HepG2 (cell line): ENCODE measurements around the gene DENND2D. TPM values are rescaled to one million over a fixed set of nuclear protein-coding genes. Genes with fewer than 3 reads are reported as not detected.

Experiments used
- ASH2L ChIP-seq: fragments of 300-600, 200-600 bp; sonication (generic); IDR thresholded peaks from 2 replicates; pipeline ENCODE4 v1.7.0; 2017; ENCODE audit warnings: low read depth, mild to moderate bottlenecking, moderate library complexity, mixed read lengths, low read length; ENCODE audit not compliant: insufficient read length
- FOXP1 ChIP-seq, 2 experiments: fragments of 450-650 bp in 1 of 2; IDR thresholded peaks; 2 replicates each; pipeline ENCODE4 v1.6.1; 2017 to 2018; ENCODE audit warnings: antibody characterized with exemption in 1 of 2
- HMG20A ChIP-seq: IDR thresholded peaks from 2 replicates; pipeline ENCODE4 v1.6.1; 2016; ENCODE audit warnings: borderline replicate concordance
- HNF1A ChIP-seq, 2 experiments: sonication (generic) in 1 of 2; formaldehyde crosslinking in 1 of 2; IDR thresholded peaks; 2 replicates each; pipeline versions ENCODE4 v1.4.0 to v1.6.1; 2016 to 2020; ENCODE audit warnings: borderline replicate concordance in 1 of 2, low read depth in 1 of 2, mild to moderate bottlenecking in 1 of 2, missing genetic modification reagents in 1 of 2
- KAT2B ChIP-seq: fragments of 150-350 bp; IDR thresholded peaks from 2 replicates; pipeline ENCODE4 v1.6.1; 2014; ENCODE audit warnings: low read depth, low read length, borderline replicate concordance
- MED1 ChIP-seq: sonication (generic); formaldehyde crosslinking; IDR thresholded peaks from 2 replicates; pipeline ENCODE4 v1.4.0; 2020; ENCODE audit warnings: missing genetic modification reagents
- NCOA1 ChIP-seq: sonication (generic); formaldehyde crosslinking; IDR thresholded peaks from 2 replicates; pipeline ENCODE4 v1.9.0; 2021; ENCODE audit warnings: missing genetic modification reagents
- POGZ ChIP-seq: sonication (generic); formaldehyde crosslinking; IDR thresholded peaks from 2 replicates; pipeline ENCODE4 v1.4.0; 2020; ENCODE audit warnings: mild to moderate bottlenecking, missing genetic modification reagents
- SOX13 ChIP-seq, 3 experiments: fragments of 450-650 bp in 1 of 3; sonication (generic) in 1 of 3; formaldehyde crosslinking in 1 of 3; IDR thresholded peaks in 2 of 3; conservative IDR thresholded peaks in 1 of 3; 2 replicates each; pipeline versions ENCODE4 v1.5.0 to v1.6.1; 2016 to 2020; ENCODE audit warnings: antibody characterized with exemption in 1 of 3, mild to moderate bottlenecking in 1 of 3, missing compliant biosample characterization in 1 of 3, missing genetic modification reagents in 1 of 3, moderate library complexity in 1 of 3
- SOX5 ChIP-seq: IDR thresholded peaks from 2 replicates; pipeline ENCODE4 v1.6.1; 2016; ENCODE audit warnings: borderline replicate concordance
- SOX6 ChIP-seq, 2 experiments: fragments of 450-650 bp in 1 of 2; sonication (generic) in 1 of 2; formaldehyde crosslinking in 1 of 2; IDR thresholded peaks; 2 replicates each; pipeline versions ENCODE4 v1.4.0 to v1.6.1; 2017 to 2020; ENCODE audit warnings: antibody characterized with exemption in 1 of 2, mild to moderate bottlenecking in 1 of 2, missing genetic modification reagents in 1 of 2
- SPEN ChIP-seq: sonication (generic); formaldehyde crosslinking; IDR thresholded peaks from 2 replicates; pipeline ENCODE4 v1.5.1; 2020; ENCODE audit warnings: low read depth, mild to moderate bottlenecking, missing genetic modification reagents
- TCF7L2 ChIP-seq: IDR thresholded peaks from 2 replicates; pipeline ENCODE4 v1.6.1; 2011; ENCODE audit warnings: mild to moderate bottlenecking, low read depth, low read length, moderate library complexity
- TEAD3 ChIP-seq: optimal IDR thresholded peaks from 2 replicates; pipeline ENCODE3; 2016; ENCODE audit warnings: borderline replicate concordance
- ZNF382 ChIP-seq: sonication (generic); formaldehyde crosslinking; IDR thresholded peaks from 2 replicates; pipeline ENCODE4 v1.5.0; 2020; ENCODE audit warnings: missing genetic modification reagents, mild to moderate bottlenecking, borderline replicate concordance
- ZNF800 ChIP-seq: sonication (generic); formaldehyde crosslinking; IDR thresholded peaks from 2 replicates; pipeline ENCODE4 v1.4.0; 2020; ENCODE audit warnings: missing genetic modification reagents
- polyA plus RNA-seq, 8 experiments: library from polyadenylated mRNA; depleted of rRNA in 3 of 8; stranded (reverse) in 7 of 8; unstranded in 1 of 8; fragments of >200 nt; fragmentation: Illumina TruSeq in 4 of 8; extraction: Trizol in 4 of 8; gene quantifications; 2 replicates each; pipeline versions ENCODE4 v1.2.1 to v1.2.3, GENCODE V29; 2011 to 2016; ENCODE audit warnings: low read depth in 4 of 8, missing spikeins in 1 of 8, mixed read lengths in 1 of 8; ENCODE audit not compliant: insufficient read depth in 1 of 8
- total RNA-seq, 5 experiments: library from RNA; depleted of rRNA; stranded (reverse); fragments of >200 nt; fragmentation: Illumina TruSeq; extraction: Trizol; gene quantifications; 2 replicates each; pipeline ENCODE4 v1.2.3, GENCODE V29; 2016; ENCODE audit warnings: low read depth in 1 of 5

DENND2D gene
- total and polyA plus RNA-seq, 2 of the 13 experiments (the other 11 are each of a cell fraction or from before 2014, with no cell fraction given), result 0.04 TPM; not detected in 1

GRCh38 chr1:111242805-111243523 is 42.5 kb upstream of the DENND2D start (continued):
- TF ChIP-seq MED1 (CRISPR knock-in tag) (peak; percentile 46; the same call in 1 of the 2 replicates), HNF1A (IDR thresholded peaks at IDR 0.05; ENCODE audit: low read depth) (no peak), HNF1A (CRISPR knock-in tag; IDR thresholded peaks at IDR 0.05; ENCODE audit: borderline replicate concordance) (no peak), HMG20A (peak; percentile 46; the same call in 1 of the 2 replicates), NCOA1 (CRISPR knock-in tag) (no peak), FOXP1 (IDR thresholded peaks at IDR 0.05) (no peak), FOXP1 (CRISPR knock-in tag; IDR thresholded peaks at IDR 0.05) (peak; percentile 32; the same call in 1 of the 2 replicates), ZNF382 (CRISPR knock-in tag) (no peak), SOX6 (IDR thresholded peaks at IDR 0.05) (no peak), SOX6 (CRISPR knock-in tag; IDR thresholded peaks at IDR 0.05) (peak; percentile 70), ASH2L (peak; percentile 45), SOX13 (IDR thresholded peaks at IDR 0.05) (no peak), SOX13 (CRISPR knock-in tag; conservative IDR thresholded peaks at IDR 0.05 in 1 of 2, IDR thresholded peaks at IDR 0.05 in 1 of 2) (peak in 1 of 2 experiments; percentile 74; a peak in 2 of 4 replicates), KAT2B (no peak), SPEN (CRISPR knock-in tag) (0 out of 2 replicates have a peak, but pooled peaks have one; percentile 17), POGZ (CRISPR knock-in tag) (0 out of 2 replicates have a peak, but pooled peaks have one; percentile 33), TCF7L2 (no peak), TEAD3 (peak; percentile 40), ZNF800 (CRISPR knock-in tag) (no peak), SOX5 (peak; percentile 75)
- TF ChIP-seq, all 625 proteins: peak for 20
